Thymus (tissue), 11 donors: Measurements from ENCODE around the gene CDK19. TPM values are rescaled to one million over a fixed set of nuclear protein-coding genes. Genes with fewer than 3 reads are reported as not detected.

Experiments
- DNase-seq, 9 donors: peaks; one replicate each; pipeline ENCODE4 v3.0.0-alpha.2; 2013; ENCODE audit warnings: low spot score in 9 of 9, low read depth in 6 of 9, missing footprints in 1 of 9
- H3K27ac ChIP-seq, 2 donors: one replicate each; pipeline ENCODE4 v1.5.1; 2013; ENCODE audit warnings: control low read depth in 1 of 2, low read depth in 1 of 2, low read length in 1 of 2, mild to moderate bottlenecking in 1 of 2, moderate library complexity in 1 of 2
- H3K27me3 ChIP-seq, 2 donors: one replicate each; pipeline ENCODE4 v1.5.1; 2013; ENCODE audit warnings: low read length in 1 of 2; ENCODE audit not compliant: control insufficient read depth in 2 of 2, insufficient read depth in 1 of 2
- H3K36me3 ChIP-seq, 2 donors: one replicate each; pipeline ENCODE4 v1.5.1; 2013; ENCODE audit warnings: low read length in 1 of 2, mild to moderate bottlenecking in 1 of 2, moderate library complexity in 1 of 2; ENCODE audit not compliant: control insufficient read depth in 2 of 2, insufficient read depth in 2 of 2
- H3K4me1 ChIP-seq, 2 donors: one replicate each; pipeline ENCODE4 v1.5.1; 2013; ENCODE audit warnings: low read length in 2 of 2; ENCODE audit not compliant: control insufficient read depth in 2 of 2, insufficient read depth in 2 of 2
- H3K4me3 ChIP-seq, 2 donors: one replicate each; pipeline ENCODE4 v1.5.1; 2013; ENCODE audit warnings: low read length in 2 of 2, control low read depth in 1 of 2, mild to moderate bottlenecking in 1 of 2
- H3K9me3 ChIP-seq, 2 donors: one replicate each; pipeline ENCODE4 v1.5.1; 2013; ENCODE audit warnings: low read length in 1 of 2, mild to moderate bottlenecking in 1 of 2; ENCODE audit not compliant: control insufficient read depth in 2 of 2, insufficient read depth in 1 of 2
- WGBS: extraction: QIAGEN DNeasy Blood & Tissue Kit; methylation state at CpG from one replicate; pipeline ENCODE4 v1.1.7; 2013; 5-methylcytosine and 5-hydroxymethylcytosine counted together
- polyA plus RNA-seq: library from polyadenylated mRNA; stranded (reverse); fragments of 200-250 nt; gene quantifications from one replicate; pipeline ENCODE4 v1.2.3, GENCODE V29; 2013
- total RNA-seq: library from RNA; stranded (reverse); fragments of 120-200 nt; gene quantifications from one replicate; pipeline ENCODE4 v1.2.4, GENCODE V29; 2013
- donor health status: healthy.

CDK19 gene
- total and polyA plus RNA-seq, 2 donors = 10.4 to 15.4 TPM

GRCh38 chr6:110625883-110626282 is 189.4 kb downstream of the CDK19 start:
- DNase-seq = no peak
- WGBS = 97% methylated on average over 2 of the region's 2 CpGs
- Histone ChIP-seq H3K4me3 (no peak overlapping the region), H3K36me3 (peaks cover 19 to 33% of the 10 kb centered on the region in 2 donors), H3K9me3 (no peaks in the 10 kb centered on the region), H3K27me3 (no peaks in the 10 kb centered on the region), H3K4me1 (no peaks in the 10 kb centered on the region), H3K27ac (no peak overlapping the region)

GRCh38 chr6:110622912-110623578 is 192.2 kb downstream of the CDK19 start:
- Histone ChIP-seq H3K9me3 (no peaks in the 10 kb centered on the region), H3K4me3 (no peak overlapping the region), H3K4me1 (peaks cover 0 to 12% of the 10 kb centered on the region in 2 donors), H3K27ac (no peak overlapping the region), H3K36me3 (peaks cover 29 to 47% of the 10 kb centered on the region in 2 donors), H3K27me3 (no peaks in the 10 kb centered on the region)
- 96% methylated on average over 2 of the region's 2 CpGs for WGBS
- DNase-seq = no peak

GRCh38 chr6:110621061-110621460 is 194.2 kb downstream of the CDK19 start:
- Histone ChIP-seq H3K4me3 (no peak overlapping the region), H3K27me3 (no peaks in the 10 kb centered on the region), H3K36me3 (peaks cover 26 to 45% of the 10 kb centered on the region in 2 donors), H3K9me3 (no peaks in the 10 kb centered on the region), H3K4me1 (peaks cover 0 to 12% of the 10 kb centered on the region in 2 donors), H3K27ac (no peak overlapping the region)
- WGBS = 96% methylated on average over 9 of the region's 9 CpGs
- no peak for DNase-seq

- no peak for DNase-seq
- Histone ChIP-seq H3K4me3 (no peak overlapping the region), H3K36me3 (peaks cover 31 to 43% of the 10 kb centered on the region in 2 donors), H3K27me3 (no peaks in the 10 kb centered on the region), H3K9me3 (no peaks in the 10 kb centered on the region), H3K27ac (no peak overlapping the region), H3K4me1 (peaks cover 0 to 12% of the 10 kb centered on the region in 2 donors)
- WGBS = 99% methylated on average over 1 of the region's 1 CpG
These were observed 195.2 kb downstream of the CDK19 start for GRCh38 chr6:110620065-110620464.

DNA sequence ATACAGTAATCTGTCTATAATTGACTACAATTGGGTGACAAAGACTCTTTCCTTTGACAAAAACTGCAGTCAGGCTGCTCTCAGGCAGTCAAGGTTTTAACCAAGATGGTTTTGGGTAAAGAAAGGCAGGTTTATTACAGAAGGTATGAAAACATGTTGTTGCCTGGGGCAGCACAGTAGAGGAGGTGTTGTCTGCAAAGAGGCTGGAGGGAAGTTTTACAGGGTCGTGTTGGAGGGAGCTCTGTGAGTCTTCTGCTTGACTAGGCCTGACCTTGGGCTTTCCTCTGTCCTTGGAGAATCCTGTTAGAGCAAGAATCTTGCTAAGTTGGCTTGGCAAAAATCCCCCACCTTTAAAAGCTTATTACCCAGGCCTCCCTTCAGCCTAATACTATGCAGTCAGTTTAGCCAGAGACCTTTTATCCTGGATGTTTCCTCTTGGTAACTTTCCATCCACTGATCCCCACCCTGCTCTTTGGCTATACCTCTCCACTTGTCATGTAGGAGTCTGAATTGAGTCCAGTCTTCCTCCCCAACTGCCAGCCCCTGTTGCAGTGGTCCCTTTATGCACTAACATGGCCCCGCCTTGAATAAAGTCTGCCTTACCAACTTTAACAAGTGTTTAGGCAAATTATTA is 195.9 kb downstream of the CDK19 start:
- H3K27ac ChIP-seq = peak overlapping the region in 1 of 2 donors; percentile 82
- H3K4me1 ChIP-seq = peaks cover 0 to 12% of the 10 kb centered on the region in 2 donors
- no peaks in the 10 kb centered on the region for H3K27me3 ChIP-seq
- WGBS = 96% methylated on average over 2 of the region's 2 CpGs
- peaks cover 34 to 47% of the 10 kb centered on the region in 2 donors for H3K36me3 ChIP-seq
- no peak overlapping the region for H3K4me3 ChIP-seq
- no peaks in the 10 kb centered on the region for H3K9me3 ChIP-seq
- DNase-seq = peak in 2 of 9 donors; percentile 0 to 4

DNA sequence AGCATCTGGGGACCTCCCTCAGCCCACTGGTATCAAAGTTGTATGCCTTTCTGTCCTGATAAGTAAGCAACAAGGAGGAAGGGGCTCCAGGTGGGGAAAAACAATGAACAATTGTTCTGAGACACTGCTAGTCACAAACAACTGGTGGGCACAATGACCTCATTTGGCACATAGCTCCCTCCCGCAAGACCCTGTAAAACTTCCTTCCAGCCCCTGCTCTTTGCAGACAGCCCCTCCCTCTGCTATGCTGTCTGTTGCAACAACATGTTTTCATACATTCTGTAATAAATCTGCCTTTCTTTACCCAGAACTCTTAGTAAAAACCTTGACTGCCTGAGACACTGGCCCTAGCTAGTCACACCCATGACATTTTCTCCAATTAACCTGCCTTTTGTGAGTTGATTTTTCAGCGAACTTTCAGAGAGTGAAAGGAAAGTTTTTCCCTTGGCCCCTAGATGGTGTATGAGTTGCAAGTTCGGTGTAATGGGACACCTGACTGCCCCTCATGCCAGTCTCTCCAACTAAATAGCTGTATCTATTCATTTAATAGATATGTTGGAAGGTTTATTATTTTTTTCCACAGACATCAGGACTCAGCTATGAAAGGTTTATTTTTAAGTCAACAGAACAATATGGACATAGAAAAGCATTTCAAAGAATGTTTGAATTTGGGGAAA is 196.5 kb downstream of the CDK19 start:
- Histone ChIP-seq H3K27ac (peak overlapping the region in 1 of 2 donors; percentile 82), H3K4me1 (peaks cover 0 to 12% of the 10 kb centered on the region in 2 donors), H3K9me3 (no peaks in the 10 kb centered on the region), H3K4me3 (no peak overlapping the region), H3K36me3 (peaks cover 36 to 53% of the 10 kb centered on the region in 2 donors), H3K27me3 (no peaks in the 10 kb centered on the region)
- peak in 6 of 9 donors; percentile 6 to 47 (median 16) for DNase-seq
- 64% methylated on average over 3 of the region's 3 CpGs for WGBS

DNA sequence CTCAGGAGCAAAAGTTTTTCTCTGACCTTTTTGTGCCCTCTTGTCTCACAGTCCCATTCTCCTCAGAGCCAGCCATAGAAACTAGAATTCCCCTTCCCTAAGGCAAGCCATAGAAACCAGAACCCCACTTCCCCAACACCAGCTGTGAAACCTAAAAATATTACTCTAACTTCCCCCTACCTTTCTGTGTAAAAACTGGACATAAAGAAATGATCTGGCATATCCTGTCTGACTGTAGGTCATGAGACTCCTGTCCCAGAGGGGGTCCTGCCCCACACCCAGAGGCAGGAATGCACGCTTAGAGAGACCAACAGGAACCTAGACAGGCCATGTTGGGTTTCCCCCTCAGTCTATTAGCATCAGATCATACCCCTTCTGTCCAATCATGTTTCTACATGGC is 198.2 kb downstream of the CDK19 start:
- H3K4me1 ChIP-seq = peaks cover 0 to 12% of the 10 kb centered on the region in 2 donors
- WGBS = 94% methylated on average over 1 of the region's 1 CpG
- H3K27ac ChIP-seq = no peak overlapping the region
- H3K4me3 ChIP-seq = no peak overlapping the region
- no peaks in the 10 kb centered on the region for H3K9me3 ChIP-seq
- H3K27me3 ChIP-seq = no peaks in the 10 kb centered on the region
- DNase-seq = peak in 1 of 9 donors; percentile 2
- peaks cover 37 to 51% of the 10 kb centered on the region in 2 donors for H3K36me3 ChIP-seq

DNA sequence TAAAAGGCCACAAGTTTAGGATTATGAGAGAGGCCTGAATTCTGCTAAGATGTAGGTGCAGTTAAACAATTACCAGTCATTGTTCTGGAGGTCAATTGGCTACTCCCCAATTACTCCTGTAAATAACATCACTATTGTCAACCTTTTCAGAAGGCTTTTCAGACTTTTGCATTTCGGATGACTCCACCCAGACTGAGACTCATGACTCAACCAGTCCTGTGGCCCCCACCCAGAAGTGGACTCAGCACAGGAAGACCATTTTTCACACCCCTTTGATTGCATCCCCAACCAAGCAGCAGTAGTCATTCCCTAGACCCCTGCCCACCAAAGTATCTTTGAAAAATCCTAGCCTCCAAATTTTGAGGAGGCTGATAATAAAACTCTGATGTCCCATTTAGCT is 199.5 kb downstream of the CDK19 start:
- Histone ChIP-seq H3K36me3 (peaks cover 25 to 41% of the 10 kb centered on the region in 2 donors), H3K4me1 (peaks cover 0 to 12% of the 10 kb centered on the region in 2 donors), H3K27me3 (no peaks in the 10 kb centered on the region), H3K9me3 (no peaks in the 10 kb centered on the region), H3K4me3 (no peak overlapping the region), H3K27ac (no peak overlapping the region)
- WGBS = 95% methylated on average over 1 of the region's 1 CpG
- DNase-seq = no peak

DNA sequence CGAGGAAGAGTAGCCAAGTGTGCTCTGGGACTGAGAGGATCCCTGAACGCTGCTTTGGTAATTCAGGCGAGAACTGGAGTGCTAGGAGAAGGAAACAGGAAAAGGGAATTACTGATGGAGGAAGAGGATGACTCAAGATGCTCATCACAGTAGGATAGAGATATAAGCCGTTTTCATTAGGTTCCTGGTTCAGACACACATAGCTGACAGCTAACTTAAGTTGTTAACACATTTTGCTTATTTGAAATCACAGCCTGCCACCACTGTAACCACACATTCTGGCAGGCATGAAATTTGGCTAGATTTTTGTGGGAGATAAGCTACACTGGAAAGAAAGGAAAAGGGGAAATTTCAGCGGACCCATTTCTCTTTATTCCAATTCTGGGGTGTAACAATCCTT is 200.7 kb downstream of the CDK19 start:
- no peak overlapping the region for H3K4me3 ChIP-seq
- no peak overlapping the region for H3K27ac ChIP-seq
- WGBS = 75% methylated on average over 5 of the region's 5 CpGs
- peaks cover 21 to 31% of the 10 kb centered on the region in 2 donors for H3K36me3 ChIP-seq
- peaks cover 0 to 11% of the 10 kb centered on the region in 2 donors for H3K4me1 ChIP-seq
- DNase-seq = no peak
- H3K9me3 ChIP-seq = no peaks in the 10 kb centered on the region
- H3K27me3 ChIP-seq = no peaks in the 10 kb centered on the region
